Keratinocyte (primary cell): ENCODE data around the gene UNC79.

ENCODE experiments used
- CTCF ChIP-seq, 3 experiments: IDR thresholded peaks in 1 of 3; conservative IDR thresholded peaks in 1 of 3; optimal IDR thresholded peaks in 1 of 3; 2 replicates in 2 of 3; 3 replicates in 1 of 3; pipeline versions ENCODE3 to v1.5.1; 2011; ENCODE audit warnings: low read length in 3 of 3, mild to moderate bottlenecking in 3 of 3, moderate library complexity in 2 of 3, control low read depth in 1 of 3, inconsistent platforms in 1 of 3; ENCODE audit not compliant: insufficient read depth in 2 of 3; ENCODE audit errors: extremely low read depth in 1 of 3
- EZH2 ChIP-seq: IDR thresholded peaks from one replicate; pipeline ENCODE4 v1.6.1; 2012; ENCODE audit warnings: inconsistent platforms, mild to moderate bottlenecking, low read length, moderate library complexity

- TF ChIP-seq EZH2 (no peak), CTCF (optimal IDR thresholded peaks at IDR 0.05 in 1 of 3, IDR thresholded peaks at IDR 0.05 in 1 of 3, conservative IDR thresholded peaks at IDR 0.05 in 1 of 3; ENCODE audit: extremely low read depth in 1 of 3, insufficient read depth in 2 of 3, low read length in 3 of 3) (no peak)
Measured at GRCh38 chr14:93548102-93548843, 117.5 kb downstream of the UNC79 start.
